ENCODE measurements around the gene SPINK7.

SPINK7 gene

GRCh38 chr5:148343603-148344487 is 31.6 kb downstream of the SPINK7 start:
- DNase-seq, result no peak

GRCh38 chr5:148347706-148348105 is 35.5 kb downstream of the SPINK7 start:
- DNase-seq, result no peak

- DNase-seq, result no peak
Observed at GRCh38 chr5:148352696-148353095, 40.5 kb downstream of the SPINK7 start.

GRCh38 chr5:148353634-148354033 is 41.4 kb downstream of the SPINK7 start:
- no peak for DNase-seq

- no peak for DNase-seq
Observed at GRCh38 chr5:148364343-148364742, 52.1 kb downstream of the SPINK7 start.

Data from NCI-H1436 treated with DMSO at 0.1 percent for 48 hours (cell line).